Measurements from ENCODE around the gene BLACAT1. TPM values are rescaled to one million over a fixed set of nuclear protein-coding genes. Genes with fewer than 3 reads are reported as not detected.

Gene BLACAT1
- polyA plus RNA-seq, 1 of the 3 experiments (the other 2 are of a cell fraction) = not detected

- Histone ChIP-seq H3K4me1 (ENCODE audit: control insufficient read depth in 1 of 2, insufficient read depth in 2 of 2, low read depth in 1 of 2, low read length in 1 of 2) (peaks cover 5 to 9% of the 10 kb centered on the region in 2 experiments; a peak in 2 of 4 replicates), H3K9ac (no peak overlapping the region), H3K79me2 (ENCODE audit: insufficient read depth) (no peaks in the 10 kb centered on the region), H3F3A (replicated peaks; ENCODE audit: insufficient read depth) (no peaks in the 10 kb centered on the region), H2AFZ (ENCODE audit: low read depth) (no peak overlapping the region), H3K9me2 (no peaks in the 10 kb centered on the region), H3K36me3 (replicated peaks in 1 of 2; ENCODE audit: control insufficient read depth in 1 of 2, insufficient read depth in 2 of 2, low read length in 1 of 2) (no peaks in the 10 kb centered on the region), H3K27ac (ENCODE audit: low read depth in 2 of 2, low read length in 1 of 2) (no peak overlapping the region), H3K9me3 (no peaks in the 10 kb centered on the region), H3K4me2 (no peak overlapping the region), H3K4me3 (ENCODE audit: low read depth in 2 of 2, low read length in 1 of 2) (no peak overlapping the region), H3K27me3 (ENCODE audit: insufficient read depth) (0 out of 2 replicates have a peak, but pooled peaks cover 5% of the 10 kb centered on the region), H4K20me1 (ENCODE audit: insufficient read depth) (no peaks in the 10 kb centered on the region)
- ChIA-PET POLR2A (interaction anchor here (0.7 kb wide), 1 partner anchor 31 kb away, joined by 3 read pairs; no protein-coding TSS in a partner anchor), CTCF (interaction anchor here (0.5 to 45.6 kb wide), 7 partner anchors 9 to 985 kb away, joined by 3 to 1333 read pairs (median 12); no protein-coding TSS in a partner anchor)
- 83% methylated on average over 1 of the region's 1 CpG for WGBS (ENCODE audit: low lambda C conversion rate)
- DNase-seq = no peak
- TF ChIP-seq REST (IDR thresholded peaks at IDR 0.05; ENCODE audit: low read depth, low read length) (no peak), EZH2phosphoT487 (IDR thresholded peaks at IDR 0.05; ENCODE audit: borderline replicate concordance, low read depth) (no peak), MEF2A (IDR thresholded peaks at IDR 0.05; ENCODE audit: borderline replicate concordance, low read depth) (no peak), TCF12 (IDR thresholded peaks at IDR 0.05) (no peak), FOXJ3 (CRISPR knock-in tag; IDR thresholded peaks at IDR 0.05) (no peak), TEAD4 (IDR thresholded peaks at IDR 0.05; ENCODE audit: borderline replicate concordance, insufficient read depth) (no peak), PBX3 (IDR thresholded peaks at IDR 0.05) (no peak), CHD2 (IDR thresholded peaks at IDR 0.05; ENCODE audit: low read length, partially characterized antibody) (no peak), USF2 (IDR thresholded peaks at IDR 0.05; ENCODE audit: borderline replicate concordance, low read depth, low read length) (no peak), USF1 (IDR thresholded peaks at IDR 0.05; ENCODE audit: borderline replicate concordance, low read depth) (no peak), NRF1 (IDR thresholded peaks at IDR 0.05; ENCODE audit: low read depth, low read length) (no peak), NFIC (IDR thresholded peaks at IDR 0.05; ENCODE audit: borderline replicate concordance) (no peak), IRF3 (IDR thresholded peaks at IDR 0.05; ENCODE audit: low read depth, low read length) (no peak), YY1 (IDR thresholded peaks at IDR 0.05; ENCODE audit: low read depth) (no peak)
These were observed 20.0 kb upstream of the BLACAT1 start for GRCh38 chr1:205475855-205476254.
